Measurements from ENCODE around the gene SEMA4F.

SEMA4F gene

DNA sequence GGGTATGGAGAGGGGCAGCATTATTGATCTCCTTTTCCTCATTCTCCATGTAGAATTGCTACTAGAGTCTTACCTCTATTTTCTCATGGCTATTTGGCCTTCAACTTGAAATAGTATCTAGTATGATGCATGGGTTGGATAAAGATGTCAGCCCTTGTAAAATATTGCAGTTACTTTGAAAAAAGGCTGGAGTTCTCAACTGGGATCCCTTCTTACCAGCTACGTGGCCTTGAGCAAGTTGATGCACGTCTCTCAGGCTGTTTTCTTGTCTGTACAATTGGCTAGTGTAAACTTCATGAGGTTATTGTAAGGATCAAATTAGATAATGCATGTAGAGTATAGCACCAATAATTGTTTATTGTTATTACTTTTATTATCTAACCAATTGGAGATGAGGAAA lies 50.2 kb downstream of the SEMA4F start:
- no peak overlapping the region for H3K27ac ChIP-seq (ENCODE audit: low read depth, low read length)
- H3K79me2 ChIP-seq (ENCODE audit: control insufficient read depth, low read length): no peaks in the 10 kb centered on the region
- no peaks in the 10 kb centered on the region for H3F3A ChIP-seq (ENCODE audit: control insufficient read depth, insufficient read depth)
- H3K4me2 ChIP-seq (ENCODE audit: low read length): no peak overlapping the region
- no peaks in the 10 kb centered on the region for H3K4me1 ChIP-seq (ENCODE audit: control insufficient read depth, low read length)
- no peaks in the 10 kb centered on the region for H3K9me2 ChIP-seq (replicated peaks; ENCODE audit: control insufficient read depth, low read length)
- peaks cover 30% of the 10 kb centered on the region for H3K27me3 ChIP-seq (ENCODE audit: control insufficient read depth, low read length)
- no peaks in the 10 kb centered on the region for H4K20me1 ChIP-seq (ENCODE audit: control insufficient read depth, insufficient read depth, low read depth, low read length)
- H3K4me3 ChIP-seq (ENCODE audit: low read length): no peak overlapping the region
- TF ChIP-seq EZH2phosphoT487 (IDR thresholded peaks at IDR 0.05; ENCODE audit: borderline replicate concordance, low read length) (no peak), CTCF (IDR thresholded peaks at IDR 0.05; ENCODE audit: low read depth, low read length, poor library complexity, severe bottlenecking) (no peak)
- H3K9me3 ChIP-seq (ENCODE audit: control insufficient read depth, insufficient read depth, low read length): no peaks in the 10 kb centered on the region
- H3K36me3 ChIP-seq (ENCODE audit: control insufficient read depth, low read length): no peaks in the 10 kb centered on the region

DNA sequence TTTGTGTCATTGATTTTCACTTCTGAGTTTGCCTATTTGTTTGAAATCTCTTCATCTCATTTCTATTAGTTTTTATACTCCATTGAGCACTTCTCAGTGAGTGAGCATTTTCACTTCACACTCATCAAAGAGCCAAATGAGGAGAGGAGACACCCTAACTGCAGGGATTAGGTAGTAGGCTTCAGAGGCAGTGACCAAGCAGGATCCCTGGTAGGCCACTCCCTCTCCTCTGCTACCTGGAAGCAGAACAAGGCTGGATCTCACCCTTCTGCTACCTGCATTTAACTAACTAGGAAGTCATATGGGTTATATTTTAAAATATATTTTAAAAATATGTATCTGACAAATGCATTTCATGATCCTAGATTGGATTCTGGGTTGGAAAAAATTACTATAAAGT lies 52.7 kb downstream of the SEMA4F start:
- H3K4me3 ChIP-seq (ENCODE audit: low read length): no peak overlapping the region
- peaks cover 21% of the 10 kb centered on the region for H3K27me3 ChIP-seq (ENCODE audit: control insufficient read depth, low read length)
- H4K20me1 ChIP-seq (ENCODE audit: control insufficient read depth, insufficient read depth, low read depth, low read length): no peaks in the 10 kb centered on the region
- H3K27ac ChIP-seq (ENCODE audit: low read depth, low read length): no peak overlapping the region
- no peaks in the 10 kb centered on the region for H3K9me3 ChIP-seq (ENCODE audit: control insufficient read depth, insufficient read depth, low read length)
- no peaks in the 10 kb centered on the region for H3K4me1 ChIP-seq (ENCODE audit: control insufficient read depth, low read length)
- H3K79me2 ChIP-seq (ENCODE audit: control insufficient read depth, low read length): no peaks in the 10 kb centered on the region
- no peak overlapping the region for H3K4me2 ChIP-seq (ENCODE audit: low read length)
- no peaks in the 10 kb centered on the region for H3F3A ChIP-seq (ENCODE audit: control insufficient read depth, insufficient read depth)
- TF ChIP-seq CTCF (IDR thresholded peaks at IDR 0.05; ENCODE audit: low read depth, low read length, poor library complexity, severe bottlenecking) (no peak), EZH2phosphoT487 (IDR thresholded peaks at IDR 0.05; ENCODE audit: borderline replicate concordance, low read length) (no peak)
- H3K36me3 ChIP-seq (ENCODE audit: control insufficient read depth, low read length): no peaks in the 10 kb centered on the region
- no peaks in the 10 kb centered on the region for H3K9me2 ChIP-seq (replicated peaks; ENCODE audit: control insufficient read depth, low read length)

- H3K4me3 ChIP-seq (ENCODE audit: low read length): no peak overlapping the region
These were observed 53.8 kb downstream of the SEMA4F start for GRCh38 chr2:74707837-74708236.

More at GRCh38 chr2:74707837-74708236, 53.8 kb downstream of the SEMA4F start:
- Histone ChIP-seq H3K9me2 (replicated peaks; ENCODE audit: control insufficient read depth, low read length) (no peaks in the 10 kb centered on the region), H3K36me3 (ENCODE audit: control insufficient read depth, low read length) (no peaks in the 10 kb centered on the region), H3K9me3 (ENCODE audit: control insufficient read depth, insufficient read depth, low read length) (no peaks in the 10 kb centered on the region), H3K4me1 (ENCODE audit: control insufficient read depth, low read length) (no peaks in the 10 kb centered on the region), H4K20me1 (ENCODE audit: control insufficient read depth, insufficient read depth, low read depth, low read length) (no peaks in the 10 kb centered on the region), H3K4me2 (ENCODE audit: low read length) (no peak overlapping the region), H3F3A (ENCODE audit: control insufficient read depth, insufficient read depth) (no peaks in the 10 kb centered on the region), H3K79me2 (ENCODE audit: control insufficient read depth, low read length) (no peaks in the 10 kb centered on the region), H3K27me3 (ENCODE audit: control insufficient read depth, low read length) (peaks cover 19% of the 10 kb centered on the region), H3K27ac (ENCODE audit: low read depth, low read length) (no peak overlapping the region)
- TF ChIP-seq CTCF (IDR thresholded peaks at IDR 0.05; ENCODE audit: low read depth, low read length, poor library complexity, severe bottlenecking) (no peak), EZH2phosphoT487 (IDR thresholded peaks at IDR 0.05; ENCODE audit: borderline replicate concordance, low read length) (no peak)

All from DOHH2 (cell line).